Endothelial cell of umbilical vein (primary cell): ENCODE measurements around the gene WDR27. TPM values are rescaled to one million over a fixed set of nuclear protein-coding genes. Genes with fewer than 3 reads are reported as not detected.

Experiments
- BruUV-seq: library from RNA; stranded (reverse); fragments of 400-500 nt; replicated peaks from 2 replicates; lab custom pipeline; 2021; lab: Mats Ljungman, UMichigan
- CTCF ChIA-PET: fragments of 300-600, 350-600 bp; sonication (Branson Sonifier 250); formaldehyde crosslinking; loops from one replicate; lab custom pipeline; 2021; ENCODE audit warnings: antibody characterized with exemption, inconsistent platforms; lab: Charles Lee
- POLR2A ChIA-PET: fragments of 300-600, 350-600 bp; sonication (Branson Sonifier 250); formaldehyde crosslinking; loops from one replicate; lab custom pipeline; 2021; ENCODE audit warnings: antibody characterized with exemption, inconsistent platforms; lab: Charles Lee
- DNase-seq: peaks from one replicate; pipeline ENCODE4 v3.0.0-alpha.2; 2011; ENCODE audit warnings: low read depth, low spot score
- FAIRE-seq: peaks from 2 replicates; lab custom pipeline; 2011; peaks lifted over from hg19 to GRCh38; lab: Jason Lieb, UNC
- H2AFZ ChIP-seq: 2 replicates; pipeline ENCODE4 v1.6.0; 2012; ENCODE audit warnings: low read depth, low read length, control low read depth, inconsistent platforms
- H3K27ac ChIP-seq: 2 replicates; pipeline ENCODE4 v1.5.1; 2011; ENCODE audit warnings: low read depth, mild to moderate bottlenecking, control low read depth, low read length, moderate library complexity; ENCODE audit not compliant: insufficient read depth
- H3K27me3 ChIP-seq, 2 experiments: 2 replicates each; pipeline versions ENCODE4 v1.6.0 to v1.6.1; 2011; ENCODE audit warnings: low read length in 2 of 2, mixed read lengths in 1 of 2; ENCODE audit not compliant: control insufficient read depth in 2 of 2, insufficient read depth in 2 of 2
- H3K36me3 ChIP-seq, 2 experiments: 2 replicates in 1 of 2; 3 replicates in 1 of 2; pipeline ENCODE4 v1.5.1; 2011; ENCODE audit warnings: low read length in 2 of 2, mild to moderate bottlenecking in 1 of 2, moderate library complexity in 1 of 2; ENCODE audit not compliant: control insufficient read depth in 2 of 2, insufficient read depth in 2 of 2; ENCODE audit errors: extremely low read depth in 1 of 2
- H3K4me1 ChIP-seq: 3 replicates; pipeline ENCODE4 v1.5.1; 2011; ENCODE audit warnings: mild to moderate bottlenecking, low read length; ENCODE audit not compliant: control insufficient read depth, insufficient read depth; ENCODE audit errors: extremely low read depth
- H3K4me2 ChIP-seq: 2 replicates; pipeline ENCODE4 v1.6.1; 2011; ENCODE audit warnings: low read length, control low read depth, mixed read lengths; ENCODE audit not compliant: insufficient read depth
- H3K4me3 ChIP-seq, 3 experiments: fragments of 200-600 bp in 1 of 3; sonication (generic), shearing (Covaris generic) in 1 of 3; replicated peaks in 1 of 3; 2 replicates each; pipeline ENCODE4 v1.5.1; 2011 to 2016; ENCODE audit warnings: control low read depth in 3 of 3, low read length in 3 of 3, mild to moderate bottlenecking in 2 of 3, inconsistent platforms in 1 of 3, low read depth in 1 of 3, moderate library complexity in 1 of 3; ENCODE audit not compliant: insufficient read depth in 1 of 3
- H3K79me2 ChIP-seq: 2 replicates; pipeline ENCODE4 v1.6.0; 2012; ENCODE audit warnings: low read length, inconsistent platforms; ENCODE audit not compliant: control insufficient read depth, insufficient read depth
- H3K9ac ChIP-seq: replicated peaks from 2 replicates; pipeline ENCODE3; 2011; ENCODE audit warnings: low read length, control low read depth; ENCODE audit not compliant: insufficient read depth; ENCODE audit errors: extremely low read depth
- H3K9me1 ChIP-seq: replicated peaks from 3 replicates; pipeline ENCODE4 v1.6.0; 2011; ENCODE audit warnings: mild to moderate bottlenecking, low read length; ENCODE audit not compliant: control insufficient read depth, insufficient read depth; ENCODE audit errors: extremely low read depth
- H3K9me3 ChIP-seq: replicated peaks from 2 replicates; pipeline ENCODE4 v1.5.1; 2012; ENCODE audit warnings: low read length, inconsistent platforms; ENCODE audit not compliant: control insufficient read depth, insufficient read depth
- H4K20me1 ChIP-seq: replicated peaks from 2 replicates; pipeline ENCODE3; 2011; ENCODE audit warnings: mild to moderate bottlenecking, low read length; ENCODE audit not compliant: control insufficient read depth, insufficient read depth; ENCODE audit errors: extremely low read depth
- CTCF ChIP-seq, 2 donors: IDR thresholded peaks; 1 replicate in 1 of 2; 2 replicates in 1 of 2; pipeline ENCODE4 v1.5.1; 2011; ENCODE audit warnings: low read length in 2 of 2, mild to moderate bottlenecking in 2 of 2, moderate library complexity in 2 of 2, control low read depth in 1 of 2, inconsistent platforms in 1 of 2, low read depth in 1 of 2; ENCODE audit not compliant: insufficient read depth in 1 of 2; ENCODE audit errors: extremely low read depth in 1 of 2
- EZH2 ChIP-seq: IDR thresholded peaks from 2 replicates; pipeline ENCODE4 v1.6.1; 2012; ENCODE audit warnings: borderline replicate concordance, low read depth, mild to moderate bottlenecking, moderate library complexity, low read length, inconsistent platforms; ENCODE audit not compliant: severe bottlenecking
- FOS ChIP-seq: IDR thresholded peaks from 2 replicates; pipeline ENCODE4 v1.6.1; 2011; ENCODE audit warnings: mild to moderate bottlenecking, low read length, moderate library complexity, borderline replicate concordance; ENCODE audit not compliant: insufficient read depth
- GATA2 ChIP-seq: IDR thresholded peaks from 2 replicates; pipeline ENCODE4 v1.7.0; 2011; ENCODE audit warnings: low read depth, mild to moderate bottlenecking, moderate library complexity, mixed read lengths, low read length; ENCODE audit not compliant: insufficient read length, insufficient read depth
- JUN ChIP-seq: IDR thresholded peaks from 2 replicates; pipeline ENCODE4 v1.6.1; 2011; ENCODE audit warnings: borderline replicate concordance, low read depth; ENCODE audit not compliant: insufficient read length, insufficient read depth
- MAX ChIP-seq: IDR thresholded peaks from 2 replicates; pipeline ENCODE4 v1.6.1; 2011; ENCODE audit not compliant: insufficient read depth, insufficient read length
- MYC ChIP-seq: IDR thresholded peaks from one replicate; pipeline ENCODE4 v1.6.1; 2011; ENCODE audit warnings: mild to moderate bottlenecking, low read depth, low read length
- POLR2A ChIP-seq: IDR thresholded peaks from 2 replicates; pipeline ENCODE4 v1.6.1; 2012; ENCODE audit warnings: low read depth, mild to moderate bottlenecking, control low read depth, low read length
- POLR2AphosphoS5 ChIP-seq: IDR thresholded peaks from 2 replicates; pipeline ENCODE4 v1.6.1; 2012; ENCODE audit warnings: low read depth, mild to moderate bottlenecking, control low read depth, low read length, moderate library complexity; ENCODE audit not compliant: insufficient read depth
- dilution Hi-C: fragments of 300-500 bp; cut with MboI; formaldehyde crosslinking; loops from one replicate; pipeline ENCODE4 v1.15.0; 2019; ENCODE audit warnings: low sequenced_read_pairs; ENCODE audit not compliant: extremely low pct_ligation_motif_present
- intact Hi-C: fragments of 100-400 bp; cut with micrococcal nuclease; formaldehyde crosslinking; loops from one replicate; pipeline ENCODE4 v1.10.0; 2022
- polyA plus RNA-seq, 4 experiments: library from polyadenylated mRNA; depleted of rRNA in 3 of 4; stranded (reverse) in 3 of 4; unstranded in 1 of 4; fragments of >200 nt; gene quantifications; 2 replicates each; pipeline versions ENCODE4 v1.2.1 to v1.2.3, GENCODE V29; 2011 to 2012; ENCODE audit warnings: missing spikeins in 1 of 4
- total RNA-seq: library from RNA; stranded (reverse); gene quantifications from 2 replicates; pipeline ENCODE4 v1.2.3, GENCODE V29; 2021

The WDR27 gene
- total and polyA plus RNA-seq, 2 donors (not counting 3 experiments of a cell fraction or from before 2014, with no cell fraction given) = 60.1 to 69.7 TPM

GRCh38 chr6:169741344-169741743 lies 39.5 kb upstream of the WDR27 start:
- TF ChIP-seq EZH2 (no peak), MYC (no peak), CTCF (IDR thresholded peaks at IDR 0.05; ENCODE audit: extremely low read depth in 1 of 2, insufficient read depth in 1 of 2, low read depth in 1 of 2, low read length in 2 of 2) (no peak), MAX (no peak), POLR2A (no peak), POLR2AphosphoS5 (no peak), GATA2 (no peak), FOS (no peak), JUN (no peak)
- ChIA-PET POLR2A (no interaction called here), CTCF (interaction anchor here (0.7 kb wide), 1 partner anchor 11 kb away, joined by 4 read pairs; the partner anchor contains the start of genes DYNLT2 and ERMARD)
- Histone ChIP-seq H3K4me2 (no peak overlapping the region), H3K9ac (no peak overlapping the region), H3K27me3 (peaks cover 0 to 4% of the 10 kb centered on the region in 2 experiments), H3K9me1 (no peaks in the 10 kb centered on the region), H3K9me3 (no peaks in the 10 kb centered on the region), H3K79me2 (no peaks in the 10 kb centered on the region), H3K27ac (no peak overlapping the region), H3K4me1 (no peaks in the 10 kb centered on the region), H2AFZ (no peak overlapping the region), H4K20me1 (no peaks in the 10 kb centered on the region), H3K36me3 (no peaks in the 10 kb centered on the region), H3K4me3 (no peak overlapping the region)
- DNase-seq (no peak), FAIRE-seq (no peak)
- BruUV-seq = no TSS peak
- dilution Hi-C loops (no loop called here), intact Hi-C loops (no loop called here)
